Kidney epithelial cell (primary cell): ENCODE data around the gene BANK1. TPM values are rescaled to one million over a fixed set of nuclear protein-coding genes. Genes with fewer than 3 reads are reported as not detected.

Experiments
- DNase-seq: peaks from one replicate; pipeline ENCODE4 v3.0.0-alpha.2; 2010; ENCODE audit warnings: low read depth
- H3K27me3 ChIP-seq: 2 replicates; pipeline ENCODE4 v1.6.0; 2011; ENCODE audit warnings: low read length; ENCODE audit not compliant: control insufficient read depth, insufficient read depth
- H3K36me3 ChIP-seq: 2 replicates; pipeline ENCODE4 v1.5.1; 2011; ENCODE audit warnings: low read length; ENCODE audit not compliant: control insufficient read depth, insufficient read depth
- H3K4me3 ChIP-seq: 2 replicates; pipeline ENCODE4 v1.5.1; 2011; ENCODE audit warnings: low read depth, mild to moderate bottlenecking, control low read depth, low read length
- total RNA-seq: library from RNA; depleted of rRNA; stranded (reverse); fragments of >200 nt; gene quantifications from 2 replicates; pipeline ENCODE4 v1.2.3, GENCODE V29; 2015
- TF ChIP-seq, protein P1 (sequence below): IDR thresholded peaks from 2 replicates; pipeline ENCODE4 v1.5.1; 2011; ENCODE audit warnings: mild to moderate bottlenecking, moderate library complexity, low read length, control low read depth, inconsistent platforms; ENCODE audit not compliant: insufficient read depth, poor library complexity, severe bottlenecking

BANK1 gene
- total RNA-seq, 1 donor from 2014 or later, result 1.8 TPM

DNA sequence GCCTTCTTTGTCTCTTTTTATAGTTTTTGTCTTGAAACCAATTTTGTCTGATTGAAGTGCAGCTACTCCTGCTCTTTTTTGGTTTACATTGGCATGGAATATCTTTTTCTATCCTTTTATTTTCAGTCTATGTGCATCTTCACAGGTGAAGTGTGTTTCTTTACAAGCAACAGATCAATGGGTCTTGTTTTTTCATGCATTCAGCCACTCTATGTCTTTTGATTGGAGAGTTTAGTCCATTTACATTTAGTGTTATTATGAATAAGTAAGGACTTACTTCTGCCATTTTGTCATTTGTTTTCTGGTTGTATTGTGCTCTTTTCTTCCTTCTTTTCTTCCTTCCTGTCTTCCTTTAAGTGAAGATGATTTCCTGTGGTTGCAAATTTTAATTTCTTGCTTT, 330.3 kb downstream of the BANK1 start:
- no peak overlapping the region for H3K4me3 ChIP-seq
- H3K36me3 ChIP-seq, result no peaks in the 10 kb centered on the region
- no peak for DNase-seq
- TF ChIP-seq, protein P1, sequence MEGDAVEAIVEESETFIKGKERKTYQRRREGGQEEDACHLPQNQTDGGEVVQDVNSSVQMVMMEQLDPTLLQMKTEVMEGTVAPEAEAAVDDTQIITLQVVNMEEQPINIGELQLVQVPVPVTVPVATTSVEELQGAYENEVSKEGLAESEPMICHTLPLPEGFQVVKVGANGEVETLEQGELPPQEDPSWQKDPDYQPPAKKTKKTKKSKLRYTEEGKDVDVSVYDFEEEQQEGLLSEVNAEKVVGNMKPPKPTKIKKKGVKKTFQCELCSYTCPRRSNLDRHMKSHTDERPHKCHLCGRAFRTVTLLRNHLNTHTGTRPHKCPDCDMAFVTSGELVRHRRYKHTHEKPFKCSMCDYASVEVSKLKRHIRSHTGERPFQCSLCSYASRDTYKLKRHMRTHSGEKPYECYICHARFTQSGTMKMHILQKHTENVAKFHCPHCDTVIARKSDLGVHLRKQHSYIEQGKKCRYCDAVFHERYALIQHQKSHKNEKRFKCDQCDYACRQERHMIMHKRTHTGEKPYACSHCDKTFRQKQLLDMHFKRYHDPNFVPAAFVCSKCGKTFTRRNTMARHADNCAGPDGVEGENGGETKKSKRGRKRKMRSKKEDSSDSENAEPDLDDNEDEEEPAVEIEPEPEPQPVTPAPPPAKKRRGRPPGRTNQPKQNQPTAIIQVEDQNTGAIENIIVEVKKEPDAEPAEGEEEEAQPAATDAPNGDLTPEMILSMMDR, result no peak
- no peaks in the 10 kb centered on the region for H3K27me3 ChIP-seq
